Esophagus muscularis mucosa (tissue), 3 donors: Measurements from ENCODE around the gene TJAP1.

Experiments
- CTCF ChIP-seq, 3 experiments: fragments of 200-600 bp in 2 of 3; fragments of 450-650 bp in 1 of 3; sonication (generic) in 2 of 3; IDR thresholded peaks; one replicate each; pipeline ENCODE4 v1.5.1; 2017 to 2019; ENCODE audit warnings: antibody characterized with exemption in 3 of 3, mild to moderate bottlenecking in 2 of 3, moderate library complexity in 1 of 3
- POLR2AphosphoS5 ChIP-seq, 2 donors: sonication (generic); formaldehyde crosslinking; IDR thresholded peaks; one replicate each; pipeline ENCODE4 v1.6.1; 2017; ENCODE audit warnings: antibody characterized with exemption in 2 of 2

GRCh38 chr6:43508481-43509141 is 31.2 kb downstream of the TJAP1 start:
- TF ChIP-seq CTCF (IDR thresholded peaks at IDR 0.05) (no peak), POLR2AphosphoS5 (IDR thresholded peaks at IDR 0.05) (no peak)
